HG03159 (cell line): ENCODE results near the gene RXRA.

Source experiments
- ATAC-seq: cut with Tn5 transposase; IDR thresholded peaks from one replicate; pipeline ENCODE4 v1.9.1; 2021; ENCODE audit warnings: mild to moderate bottlenecking, moderate library complexity; ENCODE audit not compliant: unreplicated experiment

The RXRA gene

GRCh38 chr9:134483361-134484184, 157.3 kb downstream of the RXRA start:
- ATAC-seq = no peak

GRCh38 chr9:134484479-134484878, 158.2 kb downstream of the RXRA start:
- no peak for ATAC-seq

- ATAC-seq = no peak
These were observed 159.4 kb downstream of the RXRA start for GRCh38 chr9:134485653-134486052.

GRCh38 chr9:134486143-134486591, 159.9 kb downstream of the RXRA start:
- ATAC-seq = no peak

GRCh38 chr9:134486596-134486995, 160.3 kb downstream of the RXRA start:
- no peak for ATAC-seq
